Spleen (tissue), 11 donors: Measurements from ENCODE around the gene ALG14. TPM values are rescaled to one million over a fixed set of nuclear protein-coding genes. Genes with fewer than 3 reads are reported as not detected.

Experiments
- DNase-seq: peaks from one replicate; pipeline ENCODE4 v3.0.0-alpha.2; 2020
- H3K27ac ChIP-seq, 8 donors: fragments of 200-600 bp; sonication (generic) in 7 of 8; 1 replicate in 4 of 8; 2 replicates in 4 of 8; pipeline versions ENCODE4 v1.5.0 to v1.8.0; 2016 to 2021; ENCODE audit warnings: inconsistent platforms in 4 of 8, mild to moderate bottlenecking in 4 of 8, moderate library complexity in 1 of 8
- H3K27me3 ChIP-seq, 7 donors: fragments of 200-600 bp; sonication (generic) in 6 of 7; replicated peaks in 1 of 7; 1 replicate in 4 of 7; 2 replicates in 3 of 7; pipeline versions ENCODE4 v1.5.0 to v1.8.0; 2016 to 2021; ENCODE audit warnings: inconsistent platforms in 3 of 7, mild to moderate bottlenecking in 1 of 7
- H3K36me3 ChIP-seq, 6 donors: fragments of 200-600 bp; sonication (generic) in 5 of 6; 1 replicate in 4 of 6; 2 replicates in 2 of 6; pipeline versions ENCODE4 v1.5.0 to v1.8.0; 2016 to 2021; ENCODE audit warnings: inconsistent platforms in 2 of 6
- H3K4me1 ChIP-seq, 6 donors: fragments of 200-600 bp; sonication (generic) in 5 of 6; 1 replicate in 3 of 6; 2 replicates in 3 of 6; pipeline versions ENCODE4 v1.5.0 to v1.8.0; 2016 to 2021; ENCODE audit warnings: inconsistent platforms in 3 of 6
- H3K4me3 ChIP-seq, 8 donors: fragments of 200-600 bp; sonication (generic) in 7 of 8; 1 replicate in 4 of 8; 2 replicates in 4 of 8; pipeline versions ENCODE4 v1.5.0 to v1.8.0; 2016 to 2021; ENCODE audit warnings: inconsistent platforms in 4 of 8, mild to moderate bottlenecking in 4 of 8, moderate library complexity in 2 of 8
- H3K9me3 ChIP-seq, 8 donors: fragments of 200-600 bp; sonication (generic) in 7 of 8; 1 replicate in 4 of 8; 2 replicates in 4 of 8; pipeline versions ENCODE4 v1.5.0 to v1.8.0; 2016 to 2021; ENCODE audit warnings: inconsistent platforms in 4 of 8
- POLR2A ChIP-seq, 3 donors: fragments of 450-650 bp; IDR thresholded peaks; one replicate each; pipeline ENCODE4 v1.5.1; 2017; ENCODE audit warnings: antibody characterized with exemption in 3 of 3, mild to moderate bottlenecking in 1 of 3
- POLR2AphosphoS5 ChIP-seq, 3 donors: sonication (generic); formaldehyde crosslinking; IDR thresholded peaks; one replicate each; pipeline ENCODE4 v1.5.1; 2017; ENCODE audit warnings: antibody characterized with exemption in 3 of 3
- WGBS, 5 donors: extraction: QIAGEN DNeasy Blood & Tissue Kit in 3 of 5; methylation state at CpG; one replicate each; pipeline versions ENCODE4 v1.1.5 to v1.1.7; 2013 to 2018; 5-methylcytosine and 5-hydroxymethylcytosine counted together
- intact Hi-C: fragments of 100-400 bp; cut with DNase I; formaldehyde crosslinking; loops from one replicate; pipeline ENCODE4 v1.15.0; 2023; ENCODE audit warnings: low total_unique reads
- polyA plus RNA-seq, 3 donors: library from polyadenylated mRNA; stranded (reverse); fragments of 200-250 nt; gene quantifications; one replicate each; pipeline ENCODE4 v1.2.1, GENCODE V29; 2013
- total RNA-seq, 7 donors: library from RNA; depleted of rRNA in 3 of 7; stranded (reverse); fragments of >200 nt in 3 of 7; fragmentation: NEBNext Ultra II Directional in 4 of 7; extraction: Animal tissue kit (Norgen Biotek cat#: 25700) in 4 of 7; gene quantifications; one replicate each; pipeline versions ENCODE4 v1.1.0 to v1.2.1, GENCODE V29; 2016 to 2021
- TF ChIP-seq, protein P1 (sequence below), 11 experiments: fragments of 200-600 bp in 7 of 11; fragments of 450-650 bp in 4 of 11; sonication (generic) in 4 of 11; IDR thresholded peaks in 8 of 11; conservative IDR thresholded peaks in 3 of 11; 1 replicate in 7 of 11; 2 replicates in 4 of 11; pipeline versions ENCODE4 v1.4.0 to v1.8.0; 2016 to 2021; ENCODE audit warnings: antibody characterized with exemption in 11 of 11, inconsistent platforms in 4 of 11, mild to moderate bottlenecking in 1 of 11
- donor health status: healthy with polysubstance abuse.
- donor health status: DM: no; HTN: no; CAD: no; lungs with moderate emphysema.
- donor health status: DM: no; HTN: no; CAD: no.
- donor health status: Bipolar disorder and iron deficiency.
- donor health status: healthy.
- donor health status: DM: no; HTN: no; CAD: no.
- donor health status: DM: yes; HTN: yes; CAD: no.

Gene ALG14
- total and polyA plus RNA-seq, 10 donors, result 0.78 to 6.0 (median 1.2) TPM

DNA sequence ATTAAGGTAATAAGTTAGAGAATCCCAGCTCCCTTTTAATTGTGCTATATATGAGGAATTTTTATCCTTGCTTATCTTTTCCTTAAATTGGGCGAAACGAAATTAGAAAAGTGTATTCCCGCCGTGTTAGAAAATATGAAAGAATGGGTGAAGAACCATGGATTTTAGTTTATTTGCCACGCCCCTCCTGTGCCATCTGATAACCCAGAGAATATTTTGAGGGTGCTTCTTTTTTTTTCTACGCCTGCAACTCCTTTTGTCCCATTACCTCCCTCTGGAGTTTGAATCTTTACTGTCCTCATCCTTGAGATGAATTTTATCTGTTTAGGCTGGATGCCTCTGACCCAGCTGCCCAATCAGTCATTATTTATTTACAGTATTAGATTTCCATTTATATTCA, 46.0 kb upstream of the ALG14 start:
- TF ChIP-seq POLR2A (IDR thresholded peaks at IDR 0.05) (no peak), POLR2AphosphoS5 (IDR thresholded peaks at IDR 0.05) (no peak)
- TF ChIP-seq, protein P1, sequence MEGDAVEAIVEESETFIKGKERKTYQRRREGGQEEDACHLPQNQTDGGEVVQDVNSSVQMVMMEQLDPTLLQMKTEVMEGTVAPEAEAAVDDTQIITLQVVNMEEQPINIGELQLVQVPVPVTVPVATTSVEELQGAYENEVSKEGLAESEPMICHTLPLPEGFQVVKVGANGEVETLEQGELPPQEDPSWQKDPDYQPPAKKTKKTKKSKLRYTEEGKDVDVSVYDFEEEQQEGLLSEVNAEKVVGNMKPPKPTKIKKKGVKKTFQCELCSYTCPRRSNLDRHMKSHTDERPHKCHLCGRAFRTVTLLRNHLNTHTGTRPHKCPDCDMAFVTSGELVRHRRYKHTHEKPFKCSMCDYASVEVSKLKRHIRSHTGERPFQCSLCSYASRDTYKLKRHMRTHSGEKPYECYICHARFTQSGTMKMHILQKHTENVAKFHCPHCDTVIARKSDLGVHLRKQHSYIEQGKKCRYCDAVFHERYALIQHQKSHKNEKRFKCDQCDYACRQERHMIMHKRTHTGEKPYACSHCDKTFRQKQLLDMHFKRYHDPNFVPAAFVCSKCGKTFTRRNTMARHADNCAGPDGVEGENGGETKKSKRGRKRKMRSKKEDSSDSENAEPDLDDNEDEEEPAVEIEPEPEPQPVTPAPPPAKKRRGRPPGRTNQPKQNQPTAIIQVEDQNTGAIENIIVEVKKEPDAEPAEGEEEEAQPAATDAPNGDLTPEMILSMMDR (IDR thresholded peaks at IDR 0.05 in 8 of 11, conservative IDR thresholded peaks at IDR 0.05 in 3 of 11), result no peak
- H3K27ac ChIP-seq, result no peak overlapping the region
- no peaks in the 10 kb centered on the region for H3K36me3 ChIP-seq
- 90 to 93% (median 92%) methylated on average over 6 of the region's 6 CpGs for WGBS, 5 donors
- intact Hi-C loops, result no loop called here
- peaks cover 0 to 43% (median 20%) of the 10 kb centered on the region in 7 donors for H3K27me3 ChIP-seq
- DNase-seq, result no peak
- peaks cover 4 to 22% (median 14%) of the 10 kb centered on the region in 6 donors for H3K4me1 ChIP-seq
- no peak overlapping the region for H3K4me3 ChIP-seq
- H3K9me3 ChIP-seq, result no peaks in the 10 kb centered on the region

DNA sequence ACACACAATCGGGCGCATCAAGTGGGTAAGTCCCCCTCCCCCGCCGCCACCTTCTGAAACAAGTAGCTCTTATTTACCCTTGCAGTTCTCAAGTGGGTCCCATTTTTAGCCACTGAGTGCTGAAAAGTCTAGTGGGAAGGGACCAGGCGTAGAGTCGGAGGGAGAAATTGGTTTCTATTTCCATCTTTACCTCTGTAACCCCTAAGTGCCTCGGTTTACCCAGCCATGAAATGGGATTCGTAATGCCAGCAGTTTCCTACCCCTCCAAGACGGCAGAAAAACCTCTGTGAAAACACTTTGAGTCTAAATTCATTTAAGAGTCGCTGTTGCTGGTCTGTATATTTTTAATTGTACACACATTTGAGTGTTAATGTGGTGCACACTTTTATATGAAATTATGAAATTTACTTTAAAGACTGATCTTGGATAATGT, 45.3 kb upstream of the ALG14 start:
- intact Hi-C loops, result no loop called here
- TF ChIP-seq, protein P1 (IDR thresholded peaks at IDR 0.05 in 8 of 11, conservative IDR thresholded peaks at IDR 0.05 in 3 of 11), result no peak
- TF ChIP-seq POLR2A (IDR thresholded peaks at IDR 0.05), result no peak
- TF ChIP-seq POLR2AphosphoS5 (IDR thresholded peaks at IDR 0.05), result no peak
- Histone ChIP-seq H3K27me3 (peaks cover 0 to 43% (median 20%) of the 10 kb centered on the region in 7 donors), H3K4me1 (peaks cover 4 to 22% (median 14%) of the 10 kb centered on the region in 6 donors), H3K36me3 (no peaks in the 10 kb centered on the region), H3K27ac (peak overlapping the region in 2 of 8 donors; percentile 67 to 69), H3K4me3 (peak overlapping the region; percentile 53 to 89 (median 66)), H3K9me3 (no peaks in the 10 kb centered on the region)
- 24 to 31% (median 30%) methylated on average over 10 of the region's 10 CpGs for WGBS, 5 donors
- DNase-seq, result no peak

DNA sequence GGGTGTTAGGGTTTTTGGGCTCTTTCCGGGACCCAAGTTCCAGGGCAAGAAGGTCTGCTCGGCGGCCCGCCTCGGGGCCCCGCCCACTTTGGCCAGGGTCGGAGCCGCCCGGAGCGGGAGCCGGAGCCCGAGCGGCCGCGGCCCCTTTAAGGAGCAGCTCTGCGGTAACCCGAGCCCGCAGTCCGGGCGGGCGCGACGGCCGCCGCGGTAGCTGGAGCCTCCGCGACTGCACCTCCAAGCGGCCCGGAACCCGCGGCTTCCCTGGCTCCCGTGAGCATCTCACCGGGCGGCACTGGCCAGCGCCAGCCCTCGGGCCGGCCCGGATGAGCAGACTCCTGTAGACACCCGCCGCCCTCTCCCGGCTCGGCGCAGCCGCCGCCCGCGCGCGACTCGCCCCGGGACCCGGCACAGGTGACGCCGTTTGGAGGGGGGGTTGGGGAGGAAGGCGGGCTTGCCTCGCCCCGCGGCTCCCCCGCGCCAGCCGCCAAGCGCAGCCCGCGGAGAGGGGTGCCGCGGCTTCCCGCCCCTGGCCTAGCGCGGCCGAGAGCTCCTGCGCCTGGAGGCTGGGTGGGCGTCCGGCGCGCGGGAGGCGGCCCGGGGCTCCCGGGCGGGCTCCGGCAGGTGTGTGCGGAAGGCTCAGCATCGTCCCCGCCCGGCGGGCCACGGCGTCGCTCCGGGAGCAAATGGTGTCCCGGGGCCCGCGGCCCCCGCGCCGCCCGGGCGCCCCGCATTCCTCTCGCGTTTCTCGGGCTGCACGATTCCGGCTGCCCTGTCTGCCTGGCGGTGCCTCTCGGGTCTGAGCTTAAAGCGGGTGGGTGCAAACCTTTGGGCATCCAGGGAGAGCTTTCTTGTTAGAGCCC, 44.7 kb upstream of the ALG14 start, which contains the start of gene TLCD4:
Gene TLCD4 (plus strand): TSS at position 149 of the 860 bp plus-strand sequence. CDS start 26,547 bp downstream, outside the sequence.
- TF ChIP-seq, protein P1 (IDR thresholded peaks at IDR 0.05 in 8 of 11, conservative IDR thresholded peaks at IDR 0.05 in 3 of 11), result no peak
- peak in 1 of 3 donors; percentile 5 for TF ChIP-seq POLR2AphosphoS5 (IDR thresholded peaks at IDR 0.05)
- 0 to 1% (median 1%) methylated on average over 29 to 108 of the region's 108 CpGs for WGBS, 5 donors
- Histone ChIP-seq H3K27ac (peak within 1 kb of the TSS in 4 of 8 donors; percentile 31 to 69 (median 60)), H3K9me3 (no peaks in the 10 kb centered on the region), H3K4me3 (peak within 1 kb of the TSS; percentile 53 to 89 (median 66)), H3K36me3 (no peaks in the 10 kb centered on the region), H3K4me1 (peaks cover 4 to 22% (median 14%) of the 10 kb centered on the region in 6 donors), H3K27me3 (peaks cover 0 to 43% (median 20%) of the 10 kb centered on the region in 7 donors)
- DNase-seq, result peak; percentile 89
- intact Hi-C loops, result no loop called here
